GM23338 (cell line): ENCODE measurements around the gene TMEM229B. TPM values are rescaled to one million over a fixed set of nuclear protein-coding genes. Genes with fewer than 3 reads are reported as not detected.

Experiments
- ATAC-seq: fragments of 200-7000 bp; cut with Tn5 transposase; 3 replicates; pipeline ENCODE4 v1.9.1; 2020
- DNase-seq: peaks from one replicate; pipeline ENCODE4 v3.0.0-alpha.2; 2015; ENCODE audit warnings: low spot score
- H2AFZ ChIP-seq: fragments of 200-600 bp; sonication (generic); 2 replicates; pipeline ENCODE4 v1.8.0; 2016; ENCODE audit warnings: antibody characterized with exemption, mild to moderate bottlenecking, moderate library complexity
- H3F3A ChIP-seq: fragments of 200-600 bp; sonication (generic); replicated peaks from 2 replicates; pipeline ENCODE4 v1.8.0; 2017; ENCODE audit warnings: antibody characterized with exemption, mixed run types, low read depth
- H3K27ac ChIP-seq: fragments of 200-600 bp; sonication (generic); 2 replicates; pipeline ENCODE4 v1.6.1; 2016; ENCODE audit warnings: low read depth
- H3K27me3 ChIP-seq: fragments of 200-600 bp; sonication (generic); 2 replicates; pipeline ENCODE4 v1.8.0; 2016; ENCODE audit warnings: mild to moderate bottlenecking, mixed run types, moderate library complexity; ENCODE audit not compliant: insufficient read depth
- H3K36me3 ChIP-seq: fragments of 200-600 bp; sonication (generic); 2 replicates; pipeline ENCODE4 v1.8.0; 2016; ENCODE audit warnings: mild to moderate bottlenecking; ENCODE audit not compliant: insufficient read depth
- H3K4me1 ChIP-seq: fragments of 200-600 bp; sonication (generic); 2 replicates; pipeline ENCODE4 v1.8.0; 2016; ENCODE audit warnings: mild to moderate bottlenecking, moderate library complexity; ENCODE audit not compliant: insufficient read depth
- H3K4me2 ChIP-seq: fragments of 200-600 bp; sonication (generic); 2 replicates; pipeline ENCODE4 v1.7.1; 2017; ENCODE audit warnings: mixed run types
- H3K4me3 ChIP-seq: fragments of 200-600 bp; sonication (generic); 2 replicates; pipeline ENCODE4 v1.6.1; 2016; ENCODE audit warnings: mixed run types
- H3K79me2 ChIP-seq: fragments of 200-600 bp; sonication (generic); replicated peaks from 2 replicates; pipeline ENCODE4 v1.8.0; 2017; ENCODE audit warnings: mild to moderate bottlenecking; ENCODE audit not compliant: insufficient read depth
- H3K9me2 ChIP-seq: fragments of 200-600 bp; sonication (generic); 2 replicates; pipeline ENCODE4 v1.8.0; 2017; ENCODE audit not compliant: insufficient read depth
- H4K20me1 ChIP-seq: fragments of 200-600 bp; sonication (generic); replicated peaks from 2 replicates; pipeline ENCODE4 v1.8.0; 2017; ENCODE audit warnings: mild to moderate bottlenecking; ENCODE audit not compliant: insufficient read depth
- H3K27ac Mint-ChIP-seq: 2 replicates; pipeline ENCODE4 v1.8.0; 2020; ENCODE audit warnings: inconsistent platforms, mild to moderate bottlenecking, moderate library complexity, mixed read lengths
- H3K27me3 Mint-ChIP-seq: 3 replicates; pipeline ENCODE4 v1.8.0; 2022; ENCODE audit warnings: low read depth, mild to moderate bottlenecking, moderate library complexity, mixed read lengths, inconsistent platforms; ENCODE audit not compliant: insufficient read depth, poor library complexity
- H3K36me3 Mint-ChIP-seq: 3 replicates; pipeline ENCODE4 v1.8.0; 2021; ENCODE audit warnings: low read depth, mild to moderate bottlenecking, inconsistent platforms, moderate library complexity, mixed read lengths
- H3K4me1 Mint-ChIP-seq: 3 replicates; pipeline ENCODE4 v1.8.0; 2020; ENCODE audit warnings: mild to moderate bottlenecking, inconsistent platforms, mixed read lengths
- H3K4me3 Mint-ChIP-seq: 3 replicates; pipeline ENCODE4 v1.8.0; 2021; ENCODE audit warnings: moderate library complexity, mild to moderate bottlenecking, inconsistent platforms, mixed read lengths
- H3K9me3 Mint-ChIP-seq: 3 replicates; pipeline ENCODE4 v1.8.0; 2020; ENCODE audit warnings: moderate library complexity, mild to moderate bottlenecking, inconsistent platforms, mixed read lengths
- CREB1 ChIP-seq: fragments of 250-450 bp; sonication (Bioruptor Pico); IDR thresholded peaks from 2 replicates; pipeline ENCODE4 v1.5.0; 2020; ENCODE audit warnings: low read depth, mild to moderate bottlenecking, moderate library complexity
- EZH2phosphoT487 ChIP-seq: fragments of 200-600 bp; sonication (generic); IDR thresholded peaks from one replicate; pipeline ENCODE4 v1.8.1; 2018; ENCODE audit warnings: antibody characterized with exemption; ENCODE audit not compliant: unreplicated experiment
- JUNB ChIP-seq: IDR thresholded peaks from one replicate; pipeline ENCODE4 v1.6.1; 2016; ENCODE audit warnings: antibody characterized with exemption; ENCODE audit not compliant: unreplicated experiment
- STAT1 ChIP-seq: IDR thresholded peaks from one replicate; pipeline ENCODE4 v1.6.1; 2016; ENCODE audit warnings: antibody characterized with exemption; ENCODE audit not compliant: unreplicated experiment
- ZNF114 ChIP-seq: fragments of 250-450 bp; sonication (Bioruptor Pico); IDR thresholded peaks from 2 replicates; pipeline ENCODE4 v1.5.0; 2020; ENCODE audit warnings: mild to moderate bottlenecking, moderate library complexity
- ZNF331 ChIP-seq: fragments of 250-450 bp; sonication (Bioruptor Pico); IDR thresholded peaks from 2 replicates; pipeline ENCODE4 v1.5.0; 2020; ENCODE audit warnings: low read depth, mild to moderate bottlenecking, moderate library complexity
- polyA plus RNA-seq: library from polyadenylated mRNA; unstranded; fragments of >200 nt; fragmentation: Nextera tagmentation; extraction: Ambion mirVana; gene quantifications from 2 replicates; pipeline ENCODE4 v1.2.1, GENCODE V29; 2016
- total RNA-seq: library from RNA; depleted of rRNA; stranded (reverse); fragments of >200 nt; shearing (Covaris generic); gene quantifications from 2 replicates; pipeline ENCODE4 v1.2.3, GENCODE V29; 2014
- TF ChIP-seq, protein P1 (sequence below): IDR thresholded peaks from 2 replicates; pipeline ENCODE4 v1.6.1; 2016; ENCODE audit warnings: antibody characterized with exemption
- TF ChIP-seq, protein P2 (sequence below), 2 experiments: fragments of 200-600 bp in 1 of 2; sonication (generic) in 1 of 2; conservative IDR thresholded peaks; 2 replicates each; pipeline versions ENCODE4 v1.5.1 to v1.6.1; 2016 to 2017; ENCODE audit warnings: antibody characterized with exemption in 2 of 2, low read depth in 2 of 2, mild to moderate bottlenecking in 2 of 2, moderate library complexity in 1 of 2

TMEM229B gene
- total and polyA plus RNA-seq, 2 experiments from 2014 or later: 0.42 to 2.4 TPM

DNA sequence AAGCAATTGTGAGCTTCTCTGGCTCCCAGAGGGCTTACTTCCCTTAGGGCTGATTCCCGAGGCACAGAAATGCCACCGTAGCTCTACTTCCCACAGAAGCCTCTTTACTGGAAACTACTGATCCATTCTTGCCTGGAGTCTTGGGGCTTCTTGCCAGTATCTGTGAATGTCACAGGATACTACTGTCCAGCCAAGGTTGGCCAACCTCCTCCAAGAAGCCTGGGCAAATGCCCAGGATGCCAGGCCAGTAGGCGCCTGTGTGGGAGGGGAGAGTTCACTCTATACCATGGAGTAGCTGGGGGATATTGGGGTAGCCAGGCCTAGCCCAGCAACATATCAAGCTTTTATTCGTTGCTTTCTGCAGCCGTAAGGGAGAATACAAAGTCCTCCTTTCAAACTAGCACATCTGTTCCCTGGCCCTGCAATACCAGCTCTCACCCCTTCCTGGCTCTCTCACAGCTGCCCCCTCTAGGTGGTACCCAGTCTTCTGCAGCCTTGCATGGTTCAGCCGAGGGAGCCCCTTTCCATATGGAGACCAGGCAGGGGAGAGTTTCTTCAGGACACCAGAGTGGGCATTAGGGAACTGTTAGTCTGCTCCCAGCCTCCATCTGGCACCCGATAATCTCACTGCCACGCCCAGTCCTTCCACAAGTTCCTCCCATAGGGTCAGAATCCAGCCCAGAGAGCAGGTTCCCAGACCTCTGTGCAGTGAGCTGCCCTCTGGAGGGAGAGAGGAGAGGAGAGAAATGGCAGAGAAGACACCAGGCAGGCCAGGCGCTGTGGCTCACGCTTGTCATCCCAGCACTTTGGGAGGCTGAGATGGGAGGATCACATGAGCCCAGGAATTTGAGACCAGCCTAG lies 52.3 kb downstream of the TMEM229B start:
- H3K9me3 Mint-ChIP-seq: no peaks in the 10 kb centered on the region
- no peak overlapping the region for H3K4me3 Mint-ChIP-seq
- peaks cover 5% of the 10 kb centered on the region; the same call in 1 of the 2 replicates for H3K4me1 ChIP-seq

DNA sequence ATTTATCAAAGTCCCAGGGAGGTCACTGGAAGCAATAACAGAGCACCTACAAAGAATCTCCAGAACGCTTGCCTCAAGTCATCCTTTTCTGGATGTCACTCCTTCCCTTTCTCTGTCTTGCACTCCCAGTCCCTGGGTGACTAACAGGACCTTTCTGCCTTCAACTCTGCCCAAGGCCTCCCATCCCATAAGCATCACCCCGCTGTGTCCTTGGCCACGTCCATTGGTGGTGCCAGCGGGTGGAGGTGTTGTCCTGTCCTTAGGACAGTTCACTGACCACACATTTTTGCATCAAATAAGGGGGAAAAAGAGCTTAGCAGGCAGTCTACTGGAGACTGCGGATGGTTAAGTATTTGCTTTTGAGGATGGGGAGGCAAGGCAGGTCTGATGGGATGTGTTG lies 52.9 kb downstream of the TMEM229B start:
- Histone ChIP-seq H3K79me2 (no peaks in the 10 kb centered on the region), H3K27ac (no peak overlapping the region), H2AFZ (no peak overlapping the region), H3K27me3 (no peaks in the 10 kb centered on the region), H3K4me1 (peaks cover 5% of the 10 kb centered on the region; the same call in 1 of the 2 replicates), H4K20me1 (no peaks in the 10 kb centered on the region), H3K4me3 (no peak overlapping the region), H3F3A (no peaks in the 10 kb centered on the region), H3K9me2 (0 out of 2 replicates have a peak, but pooled peaks cover 2% of the 10 kb centered on the region), H3K4me2 (no peak overlapping the region), H3K36me3 (no peaks in the 10 kb centered on the region)
- ATAC-seq: no peak
- no peak for DNase-seq
- H3K27me3 Mint-ChIP-seq: peaks cover 4% of the 10 kb centered on the region
- TF ChIP-seq CREB1: no peak
- TF ChIP-seq STAT1: no peak
- TF ChIP-seq, protein P1, sequence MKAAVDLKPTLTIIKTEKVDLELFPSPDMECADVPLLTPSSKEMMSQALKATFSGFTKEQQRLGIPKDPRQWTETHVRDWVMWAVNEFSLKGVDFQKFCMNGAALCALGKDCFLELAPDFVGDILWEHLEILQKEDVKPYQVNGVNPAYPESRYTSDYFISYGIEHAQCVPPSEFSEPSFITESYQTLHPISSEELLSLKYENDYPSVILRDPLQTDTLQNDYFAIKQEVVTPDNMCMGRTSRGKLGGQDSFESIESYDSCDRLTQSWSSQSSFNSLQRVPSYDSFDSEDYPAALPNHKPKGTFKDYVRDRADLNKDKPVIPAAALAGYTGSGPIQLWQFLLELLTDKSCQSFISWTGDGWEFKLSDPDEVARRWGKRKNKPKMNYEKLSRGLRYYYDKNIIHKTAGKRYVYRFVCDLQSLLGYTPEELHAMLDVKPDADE: no peak
- TF ChIP-seq, protein P2, sequence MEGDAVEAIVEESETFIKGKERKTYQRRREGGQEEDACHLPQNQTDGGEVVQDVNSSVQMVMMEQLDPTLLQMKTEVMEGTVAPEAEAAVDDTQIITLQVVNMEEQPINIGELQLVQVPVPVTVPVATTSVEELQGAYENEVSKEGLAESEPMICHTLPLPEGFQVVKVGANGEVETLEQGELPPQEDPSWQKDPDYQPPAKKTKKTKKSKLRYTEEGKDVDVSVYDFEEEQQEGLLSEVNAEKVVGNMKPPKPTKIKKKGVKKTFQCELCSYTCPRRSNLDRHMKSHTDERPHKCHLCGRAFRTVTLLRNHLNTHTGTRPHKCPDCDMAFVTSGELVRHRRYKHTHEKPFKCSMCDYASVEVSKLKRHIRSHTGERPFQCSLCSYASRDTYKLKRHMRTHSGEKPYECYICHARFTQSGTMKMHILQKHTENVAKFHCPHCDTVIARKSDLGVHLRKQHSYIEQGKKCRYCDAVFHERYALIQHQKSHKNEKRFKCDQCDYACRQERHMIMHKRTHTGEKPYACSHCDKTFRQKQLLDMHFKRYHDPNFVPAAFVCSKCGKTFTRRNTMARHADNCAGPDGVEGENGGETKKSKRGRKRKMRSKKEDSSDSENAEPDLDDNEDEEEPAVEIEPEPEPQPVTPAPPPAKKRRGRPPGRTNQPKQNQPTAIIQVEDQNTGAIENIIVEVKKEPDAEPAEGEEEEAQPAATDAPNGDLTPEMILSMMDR (conservative IDR thresholded peaks at IDR 0.05; ENCODE audit: low read depth in 2 of 2): peak in 1 of 2 experiments; percentile 16; a peak in 1 of 4 replicates
- TF ChIP-seq EZH2phosphoT487: no peak
- no peak overlapping the region for H3K27ac Mint-ChIP-seq
- peaks cover 4% of the 10 kb centered on the region for H3K4me1 Mint-ChIP-seq
- no peak overlapping the region for H3K4me3 Mint-ChIP-seq
- H3K36me3 Mint-ChIP-seq: no peaks in the 10 kb centered on the region
- no peaks in the 10 kb centered on the region for H3K9me3 Mint-ChIP-seq

More for the DNA sequence above, 52.3 kb downstream of the TMEM229B start:
- Histone ChIP-seq H3K27me3 (no peaks in the 10 kb centered on the region), H3K36me3 (no peaks in the 10 kb centered on the region), H2AFZ (no peak overlapping the region), H3F3A (no peaks in the 10 kb centered on the region), H3K9me2 (0 out of 2 replicates have a peak, but pooled peaks cover 2% of the 10 kb centered on the region), H3K4me2 (no peak overlapping the region), H3K79me2 (no peaks in the 10 kb centered on the region), H3K27ac (no peak overlapping the region), H4K20me1 (no peaks in the 10 kb centered on the region), H3K4me3 (no peak overlapping the region)
- TF ChIP-seq ZNF114 (CRISPR knock-in tag) (no peak), JUNB (no peak), ZNF331 (CRISPR knock-in tag) (no peak)
- TF ChIP-seq, protein P2 (conservative IDR thresholded peaks at IDR 0.05; ENCODE audit: low read depth in 2 of 2): peak; percentile 26 to 35; a peak in 2 of 4 replicates
- Mint-ChIP-seq H3K36me3 (no peaks in the 10 kb centered on the region), H3K27me3 (peaks cover 6% of the 10 kb centered on the region), H3K27ac (no peak overlapping the region), H3K4me1 (peaks cover 4% of the 10 kb centered on the region)
- DNase-seq: peak; percentile 58
- peak; percentile 87 for ATAC-seq
